GM21423 (cell line): ENCODE data around the gene PGC.

Experiments used
- ATAC-seq: cut with Tn5 transposase; IDR thresholded peaks from one replicate; pipeline ENCODE4 v1.9.1; 2021; ENCODE audit warnings: mild to moderate bottlenecking, moderate library complexity; ENCODE audit not compliant: unreplicated experiment

The PGC gene

GRCh38 chr6:41732591-41733359, 14.4 kb downstream of the PGC start:
- ATAC-seq: peak; percentile 33

GRCh38 chr6:41732149-41732548, 15.0 kb downstream of the PGC start:
- ATAC-seq: no peak

GRCh38 chr6:41731561-41732086, 15.6 kb downstream of the PGC start:
- ATAC-seq: no peak

GRCh38 chr6:41730531-41731436, 16.4 kb downstream of the PGC start:
- ATAC-seq: no peak

- no peak for ATAC-seq
Measured at GRCh38 chr6:41729624-41730023, 17.6 kb downstream of the PGC start.

- no peak for ATAC-seq
Measured at GRCh38 chr6:41728954-41729353, 18.2 kb downstream of the PGC start.

GRCh38 chr6:41728073-41728936, 18.9 kb downstream of the PGC start:
- no peak for ATAC-seq

GRCh38 chr6:41727705-41728072, 19.5 kb downstream of the PGC start:
- no peak for ATAC-seq

- ATAC-seq: no peak
Measured at GRCh38 chr6:41726876-41727275, 20.3 kb downstream of the PGC start.

- ATAC-seq: no peak
Measured at GRCh38 chr6:41724586-41725501, 22.4 kb downstream of the PGC start.

- peak; percentile 1 for ATAC-seq
Measured at GRCh38 chr6:41724228-41724580, 23.0 kb downstream of the PGC start.

GRCh38 chr6:41723530-41724227, 23.5 kb downstream of the PGC start:
- peak; percentile 66 for ATAC-seq

GRCh38 chr6:41722969-41723529, 24.1 kb downstream of the PGC start:
- ATAC-seq: no peak

- ATAC-seq: no peak
Measured at GRCh38 chr6:41721414-41721813, 25.8 kb downstream of the PGC start.

GRCh38 chr6:41720783-41721182, 26.4 kb downstream of the PGC start:
- no peak for ATAC-seq

GRCh38 chr6:41720262-41720620, 27.0 kb downstream of the PGC start:
- ATAC-seq: no peak

- no peak for ATAC-seq
Measured at GRCh38 chr6:41719436-41720261, 27.5 kb downstream of the PGC start.

- ATAC-seq: no peak
Measured at GRCh38 chr6:41718828-41719227, 28.4 kb downstream of the PGC start.
